GM23338 (cell line): Measurements from ENCODE around the gene LY86. TPM values are rescaled to one million over a fixed set of nuclear protein-coding genes. Genes with fewer than 3 reads are reported as not detected.

Experiments
- ATAC-seq: fragments of 200-7000 bp; cut with Tn5 transposase; 3 replicates; pipeline ENCODE4 v1.9.1; 2020
- DNase-seq: peaks from one replicate; pipeline ENCODE4 v3.0.0-alpha.2; 2015; ENCODE audit warnings: low spot score
- H2AFZ ChIP-seq: fragments of 200-600 bp; sonication (generic); 2 replicates; pipeline ENCODE4 v1.8.0; 2016; ENCODE audit warnings: antibody characterized with exemption, mild to moderate bottlenecking, moderate library complexity
- H3F3A ChIP-seq: fragments of 200-600 bp; sonication (generic); replicated peaks from 2 replicates; pipeline ENCODE4 v1.8.0; 2017; ENCODE audit warnings: antibody characterized with exemption, mixed run types, low read depth
- H3K27ac ChIP-seq: fragments of 200-600 bp; sonication (generic); 2 replicates; pipeline ENCODE4 v1.6.1; 2016; ENCODE audit warnings: low read depth
- H3K27me3 ChIP-seq: fragments of 200-600 bp; sonication (generic); 2 replicates; pipeline ENCODE4 v1.8.0; 2016; ENCODE audit warnings: mild to moderate bottlenecking, mixed run types, moderate library complexity; ENCODE audit not compliant: insufficient read depth
- H3K36me3 ChIP-seq: fragments of 200-600 bp; sonication (generic); 2 replicates; pipeline ENCODE4 v1.8.0; 2016; ENCODE audit warnings: mild to moderate bottlenecking; ENCODE audit not compliant: insufficient read depth
- H3K4me1 ChIP-seq: fragments of 200-600 bp; sonication (generic); 2 replicates; pipeline ENCODE4 v1.8.0; 2016; ENCODE audit warnings: mild to moderate bottlenecking, moderate library complexity; ENCODE audit not compliant: insufficient read depth
- H3K4me2 ChIP-seq: fragments of 200-600 bp; sonication (generic); 2 replicates; pipeline ENCODE4 v1.7.1; 2017; ENCODE audit warnings: mixed run types
- H3K4me3 ChIP-seq: fragments of 200-600 bp; sonication (generic); 2 replicates; pipeline ENCODE4 v1.6.1; 2016; ENCODE audit warnings: mixed run types
- H3K79me2 ChIP-seq: fragments of 200-600 bp; sonication (generic); replicated peaks from 2 replicates; pipeline ENCODE4 v1.8.0; 2017; ENCODE audit warnings: mild to moderate bottlenecking; ENCODE audit not compliant: insufficient read depth
- H3K9me2 ChIP-seq: fragments of 200-600 bp; sonication (generic); 2 replicates; pipeline ENCODE4 v1.8.0; 2017; ENCODE audit not compliant: insufficient read depth
- H4K20me1 ChIP-seq: fragments of 200-600 bp; sonication (generic); replicated peaks from 2 replicates; pipeline ENCODE4 v1.8.0; 2017; ENCODE audit warnings: mild to moderate bottlenecking; ENCODE audit not compliant: insufficient read depth
- H3K27ac Mint-ChIP-seq: 2 replicates; pipeline ENCODE4 v1.8.0; 2020; ENCODE audit warnings: inconsistent platforms, mild to moderate bottlenecking, moderate library complexity, mixed read lengths
- H3K27me3 Mint-ChIP-seq: 3 replicates; pipeline ENCODE4 v1.8.0; 2022; ENCODE audit warnings: low read depth, mild to moderate bottlenecking, moderate library complexity, mixed read lengths, inconsistent platforms; ENCODE audit not compliant: insufficient read depth, poor library complexity
- H3K36me3 Mint-ChIP-seq: 3 replicates; pipeline ENCODE4 v1.8.0; 2021; ENCODE audit warnings: low read depth, mild to moderate bottlenecking, inconsistent platforms, moderate library complexity, mixed read lengths
- H3K4me1 Mint-ChIP-seq: 3 replicates; pipeline ENCODE4 v1.8.0; 2020; ENCODE audit warnings: mild to moderate bottlenecking, inconsistent platforms, mixed read lengths
- H3K4me3 Mint-ChIP-seq: 3 replicates; pipeline ENCODE4 v1.8.0; 2021; ENCODE audit warnings: moderate library complexity, mild to moderate bottlenecking, inconsistent platforms, mixed read lengths
- H3K9me3 Mint-ChIP-seq: 3 replicates; pipeline ENCODE4 v1.8.0; 2020; ENCODE audit warnings: moderate library complexity, mild to moderate bottlenecking, inconsistent platforms, mixed read lengths
- CREB1 ChIP-seq: fragments of 250-450 bp; sonication (Bioruptor Pico); IDR thresholded peaks from 2 replicates; pipeline ENCODE4 v1.5.0; 2020; ENCODE audit warnings: low read depth, mild to moderate bottlenecking, moderate library complexity
- CTCF ChIP-seq, 2 experiments: fragments of 200-600 bp in 1 of 2; sonication (generic) in 1 of 2; conservative IDR thresholded peaks; 2 replicates each; pipeline versions ENCODE4 v1.5.1 to v1.6.1; 2016 to 2017; ENCODE audit warnings: antibody characterized with exemption in 2 of 2, low read depth in 2 of 2, mild to moderate bottlenecking in 2 of 2, moderate library complexity in 1 of 2
- ETS1 ChIP-seq: IDR thresholded peaks from 2 replicates; pipeline ENCODE4 v1.6.1; 2016; ENCODE audit warnings: antibody characterized with exemption
- EZH2 ChIP-seq: fragments of 200-600 bp; sonication (generic); IDR thresholded peaks from one replicate; pipeline ENCODE4 v1.8.0; 2017; ENCODE audit warnings: antibody characterized with exemption, mild to moderate bottlenecking, low read depth; ENCODE audit not compliant: unreplicated experiment
- EZH2phosphoT487 ChIP-seq: fragments of 200-600 bp; sonication (generic); IDR thresholded peaks from one replicate; pipeline ENCODE4 v1.8.1; 2018; ENCODE audit warnings: antibody characterized with exemption; ENCODE audit not compliant: unreplicated experiment
- JUNB ChIP-seq: IDR thresholded peaks from one replicate; pipeline ENCODE4 v1.6.1; 2016; ENCODE audit warnings: antibody characterized with exemption; ENCODE audit not compliant: unreplicated experiment
- NANOG ChIP-seq: IDR thresholded peaks from 2 replicates; pipeline ENCODE4 v1.6.1; 2016; ENCODE audit warnings: antibody characterized with exemption, borderline replicate concordance
- POLR2AphosphoS5 ChIP-seq: IDR thresholded peaks from 2 replicates; pipeline ENCODE4 v1.6.1; 2016; ENCODE audit warnings: antibody characterized with exemption, low read depth
- REST ChIP-seq: IDR thresholded peaks from one replicate; pipeline ENCODE4 v1.6.1; 2018; ENCODE audit warnings: antibody characterized with exemption; ENCODE audit not compliant: unreplicated experiment
- STAT1 ChIP-seq: IDR thresholded peaks from one replicate; pipeline ENCODE4 v1.6.1; 2016; ENCODE audit warnings: antibody characterized with exemption; ENCODE audit not compliant: unreplicated experiment
- ZNF114 ChIP-seq: fragments of 250-450 bp; sonication (Bioruptor Pico); IDR thresholded peaks from 2 replicates; pipeline ENCODE4 v1.5.0; 2020; ENCODE audit warnings: mild to moderate bottlenecking, moderate library complexity
- ZNF331 ChIP-seq: fragments of 250-450 bp; sonication (Bioruptor Pico); IDR thresholded peaks from 2 replicates; pipeline ENCODE4 v1.5.0; 2020; ENCODE audit warnings: low read depth, mild to moderate bottlenecking, moderate library complexity
- ZNF462 ChIP-seq: fragments of 250-450 bp; sonication (Bioruptor Pico); IDR thresholded peaks from 2 replicates; pipeline ENCODE4 v1.5.0; 2020; ENCODE audit warnings: mild to moderate bottlenecking, moderate library complexity
- polyA plus RNA-seq: library from polyadenylated mRNA; unstranded; fragments of >200 nt; fragmentation: Nextera tagmentation; extraction: Ambion mirVana; gene quantifications from 2 replicates; pipeline ENCODE4 v1.2.1, GENCODE V29; 2016
- total RNA-seq: library from RNA; depleted of rRNA; stranded (reverse); fragments of >200 nt; shearing (Covaris generic); gene quantifications from 2 replicates; pipeline ENCODE4 v1.2.3, GENCODE V29; 2014

Gene LY86
- total and polyA plus RNA-seq, 2 experiments from 2014 or later: 0.29 TPM; not detected in 1

- no peak overlapping the region for H3K4me3 Mint-ChIP-seq
- Histone ChIP-seq H3K79me2 (no peaks in the 10 kb centered on the region), H2AFZ (peak overlapping the region; percentile 72; the same call in 1 of the 2 replicates), H3K4me2 (peak overlapping the region; percentile 6; the same call in 1 of the 2 replicates), H4K20me1 (no peaks in the 10 kb centered on the region), H3K9me2 (peaks cover 5% of the 10 kb centered on the region; the same call in 1 of the 2 replicates), H3K4me3 (no peak overlapping the region), H3F3A (no peaks in the 10 kb centered on the region), H3K4me1 (peaks cover 12% of the 10 kb centered on the region; the same call in 1 of the 2 replicates), H3K27me3 (no peaks in the 10 kb centered on the region), H3K36me3 (no peaks in the 10 kb centered on the region), H3K27ac (no peak overlapping the region)
- H3K9me3 Mint-ChIP-seq: no peaks in the 10 kb centered on the region; the same call in 2 of the 3 replicates
- DNase-seq (no peak), ATAC-seq (no peak)
- H3K4me1 Mint-ChIP-seq: peaks cover 30% of the 10 kb centered on the region
- H3K27me3 Mint-ChIP-seq: peaks cover 8% of the 10 kb centered on the region
- TF ChIP-seq ETS1: no peak
- no peak for TF ChIP-seq REST
- no peak for TF ChIP-seq STAT1
- no peak for TF ChIP-seq CTCF (conservative IDR thresholded peaks at IDR 0.05; ENCODE audit: low read depth in 2 of 2)
- no peak for TF ChIP-seq ZNF331 (CRISPR knock-in tag)
- TF ChIP-seq EZH2: no peak
- no peak for TF ChIP-seq ZNF462 (CRISPR knock-in tag)
- no peak for TF ChIP-seq JUNB
- no peak for TF ChIP-seq CREB1
- no peak for TF ChIP-seq EZH2phosphoT487
- TF ChIP-seq NANOG: no peak
- no peak for TF ChIP-seq POLR2AphosphoS5
- TF ChIP-seq ZNF114 (CRISPR knock-in tag): no peak
- H3K27ac Mint-ChIP-seq: no peak overlapping the region; the same call in 1 of the 2 replicates
- peaks cover 2% of the 10 kb centered on the region; the same call in 1 of the 3 replicates for H3K36me3 Mint-ChIP-seq
Observed at GRCh38 chr6:6635869-6636268, 47.3 kb downstream of the LY86 start.
